Epithelial cell of proximal tubule (primary cell): ENCODE measurements around the gene KCNK3. TPM values are rescaled to one million over a fixed set of nuclear protein-coding genes. Genes with fewer than 3 reads are reported as not detected.

Source experiments
- DNase-seq: peaks from one replicate; pipeline ENCODE4 v3.0.0-alpha.2; 2011; ENCODE audit warnings: low read depth
- H3K4me3 ChIP-seq: 2 replicates; pipeline ENCODE4 v1.5.1; 2011; ENCODE audit warnings: low read depth, mild to moderate bottlenecking, low read length
- total RNA-seq: library from RNA; depleted of rRNA; stranded (reverse); fragments of >200 nt; gene quantifications from 2 replicates; pipeline ENCODE4 v1.2.3, GENCODE V29; 2015
- TF ChIP-seq, protein P1 (sequence below): conservative IDR thresholded peaks from 2 replicates; pipeline ENCODE4 v1.5.1; 2012; ENCODE audit warnings: low read depth, mild to moderate bottlenecking, low read length

The KCNK3 gene
- total RNA-seq, 1 donor from 2014 or later, result 5.1 TPM

DNA sequence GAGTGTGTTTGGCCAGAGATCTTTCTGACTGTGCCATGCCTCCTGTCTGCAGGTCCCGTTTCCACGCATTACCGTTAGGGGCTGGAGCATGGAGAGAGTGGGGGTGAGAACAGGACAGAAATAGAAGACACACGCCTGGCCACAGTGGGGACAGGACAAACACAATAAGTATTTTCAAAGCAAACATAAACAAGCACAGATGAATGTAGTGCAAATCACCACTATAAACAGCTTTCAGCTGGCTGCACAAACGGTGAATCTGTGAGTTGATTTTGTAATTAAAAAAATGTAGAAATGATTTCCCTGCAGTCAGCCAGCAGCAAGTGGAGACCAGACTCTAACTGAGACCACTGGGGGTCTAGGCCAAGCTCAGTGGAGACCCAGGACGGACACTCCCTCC is 6.8 kb downstream of the KCNK3 start:
- DNase-seq, result no peak
- TF ChIP-seq, protein P1, sequence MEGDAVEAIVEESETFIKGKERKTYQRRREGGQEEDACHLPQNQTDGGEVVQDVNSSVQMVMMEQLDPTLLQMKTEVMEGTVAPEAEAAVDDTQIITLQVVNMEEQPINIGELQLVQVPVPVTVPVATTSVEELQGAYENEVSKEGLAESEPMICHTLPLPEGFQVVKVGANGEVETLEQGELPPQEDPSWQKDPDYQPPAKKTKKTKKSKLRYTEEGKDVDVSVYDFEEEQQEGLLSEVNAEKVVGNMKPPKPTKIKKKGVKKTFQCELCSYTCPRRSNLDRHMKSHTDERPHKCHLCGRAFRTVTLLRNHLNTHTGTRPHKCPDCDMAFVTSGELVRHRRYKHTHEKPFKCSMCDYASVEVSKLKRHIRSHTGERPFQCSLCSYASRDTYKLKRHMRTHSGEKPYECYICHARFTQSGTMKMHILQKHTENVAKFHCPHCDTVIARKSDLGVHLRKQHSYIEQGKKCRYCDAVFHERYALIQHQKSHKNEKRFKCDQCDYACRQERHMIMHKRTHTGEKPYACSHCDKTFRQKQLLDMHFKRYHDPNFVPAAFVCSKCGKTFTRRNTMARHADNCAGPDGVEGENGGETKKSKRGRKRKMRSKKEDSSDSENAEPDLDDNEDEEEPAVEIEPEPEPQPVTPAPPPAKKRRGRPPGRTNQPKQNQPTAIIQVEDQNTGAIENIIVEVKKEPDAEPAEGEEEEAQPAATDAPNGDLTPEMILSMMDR, result no peak
- no peak overlapping the region for H3K4me3 ChIP-seq

DNA sequence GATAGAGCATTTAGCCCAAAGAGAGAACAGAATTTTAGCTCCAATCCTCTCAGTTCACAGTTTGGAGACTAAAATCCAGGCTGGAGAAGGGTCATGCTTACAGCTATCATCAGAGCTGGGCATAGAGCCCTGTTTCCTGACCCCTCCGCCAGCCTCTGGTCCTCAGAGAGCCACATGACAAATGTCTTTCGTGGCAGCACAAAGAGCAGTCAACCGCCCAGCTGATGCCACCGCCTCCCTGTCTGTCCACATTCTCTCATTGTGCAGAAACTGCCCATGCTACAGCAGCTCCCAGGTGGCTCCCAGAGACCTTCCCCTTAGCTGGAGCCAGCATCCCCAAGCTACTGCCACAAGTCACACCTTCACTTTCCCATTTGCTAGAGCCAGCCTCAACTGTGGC is 7.6 kb downstream of the KCNK3 start:
- H3K4me3 ChIP-seq, result no peak overlapping the region
- TF ChIP-seq, protein P1, result no peak
- no peak for DNase-seq

DNA sequence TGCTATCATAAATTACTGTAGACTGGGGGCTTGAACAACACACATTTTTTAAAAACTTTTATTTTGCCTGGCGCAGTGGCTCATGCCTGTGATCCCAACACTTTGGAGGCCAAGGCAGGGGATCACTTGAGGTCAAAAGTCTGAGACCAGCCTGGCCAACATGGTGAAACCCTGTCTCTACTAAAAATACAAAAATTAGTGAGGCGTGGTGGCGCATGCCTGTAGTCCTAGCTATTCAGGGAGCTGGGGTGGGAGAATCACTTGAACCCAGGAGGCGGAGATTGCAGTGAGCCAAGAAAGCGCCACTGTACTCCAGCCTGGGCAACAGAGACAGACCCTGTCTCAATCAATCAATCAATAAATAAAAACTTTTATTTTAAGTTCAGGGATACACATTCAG is 9.1 kb downstream of the KCNK3 start:
- DNase-seq, result no peak
- TF ChIP-seq, protein P1, result no peak
- H3K4me3 ChIP-seq, result no peak overlapping the region

DNA sequence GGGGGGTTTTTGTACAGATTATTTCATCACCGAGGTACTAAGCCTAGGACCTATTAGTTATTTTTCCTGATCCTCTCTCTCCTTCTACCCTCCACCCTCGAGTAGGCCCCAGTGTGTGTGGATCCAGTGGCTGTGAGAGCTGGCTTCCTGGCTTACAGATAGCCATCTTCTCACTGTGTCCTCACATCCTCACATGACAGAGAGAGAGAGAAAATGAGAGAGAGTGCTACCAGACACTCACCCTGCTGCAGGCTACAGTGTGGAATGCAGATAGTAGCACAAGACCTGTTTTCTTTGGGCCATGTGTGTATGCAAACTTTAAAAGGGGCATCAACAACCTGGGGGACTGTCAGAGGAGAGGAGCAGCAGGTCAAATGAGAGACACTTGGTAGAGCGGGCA is 9.5 kb downstream of the KCNK3 start:
- TF ChIP-seq, protein P1, result no peak
- DNase-seq, result no peak
- H3K4me3 ChIP-seq, result no peak overlapping the region

DNA sequence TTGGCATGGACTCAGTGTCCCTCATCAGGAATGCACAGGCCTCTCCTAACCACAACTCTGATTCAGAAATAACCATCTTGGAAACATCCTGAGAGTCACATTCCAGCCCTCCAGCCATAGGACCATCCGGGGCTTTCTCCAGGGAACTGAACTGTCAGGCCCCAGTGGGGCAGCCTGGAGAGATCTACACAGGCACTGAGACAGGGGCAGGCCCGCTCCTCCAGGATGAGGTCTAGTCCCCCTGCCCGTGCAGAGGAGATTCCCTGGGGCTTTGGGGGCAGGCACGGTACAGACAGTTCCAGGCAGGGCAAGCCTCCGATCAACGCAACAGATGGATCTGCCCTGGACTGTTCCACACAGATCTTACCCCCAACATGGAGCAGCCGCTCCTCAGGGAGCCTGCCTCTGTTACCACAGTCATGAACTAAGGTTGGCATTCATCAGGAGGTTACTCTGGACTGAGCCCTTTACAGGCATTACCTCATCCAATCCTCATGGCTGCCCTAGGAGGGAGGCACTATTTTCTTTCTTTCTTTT is 12.0 kb downstream of the KCNK3 start:
- TF ChIP-seq, protein P1, result no peak
- no peak overlapping the region for H3K4me3 ChIP-seq
- DNase-seq, result no peak

DNA sequence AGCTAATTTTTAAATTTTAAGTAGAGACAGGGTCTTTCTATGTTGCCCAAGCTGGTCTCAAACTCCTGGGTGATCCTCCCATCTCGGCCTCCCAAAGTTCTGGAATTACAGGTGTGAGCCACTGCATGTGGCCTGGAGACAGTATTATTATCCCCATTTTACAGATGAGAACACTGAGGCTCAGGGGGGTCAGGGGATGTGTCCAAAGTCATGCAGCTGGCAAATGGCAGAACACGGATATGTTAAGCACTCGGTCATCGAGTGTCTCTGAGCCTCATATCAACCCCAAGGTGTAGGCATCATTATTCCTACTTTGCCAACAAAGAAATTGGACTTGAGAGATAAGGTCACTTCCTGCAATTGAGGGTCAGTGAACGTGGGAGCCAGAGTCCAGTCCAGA is 12.6 kb downstream of the KCNK3 start:
- H3K4me3 ChIP-seq, result no peak overlapping the region
- no peak for DNase-seq
- TF ChIP-seq, protein P1, result no peak

DNA sequence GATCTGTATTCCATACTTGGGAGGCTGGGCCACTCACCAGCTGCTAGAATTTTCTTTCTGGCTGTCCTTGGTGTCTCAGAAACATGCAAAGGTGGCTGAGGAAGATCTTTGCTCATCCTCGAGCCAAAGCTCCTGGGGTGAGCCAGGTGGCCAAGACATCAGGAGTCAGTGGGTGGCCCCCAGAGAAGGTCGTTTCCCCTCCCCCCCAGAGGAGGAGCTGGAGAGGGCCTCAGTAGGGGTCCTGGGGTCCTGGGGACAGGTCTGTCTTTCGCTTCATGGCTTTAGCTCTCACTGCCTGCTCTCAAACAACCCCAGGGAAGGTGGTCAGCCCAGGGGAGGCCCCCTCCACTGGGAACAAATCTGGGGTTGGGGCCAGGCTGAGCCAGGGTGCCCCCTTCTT is 13.6 kb downstream of the KCNK3 start:
- TF ChIP-seq, protein P1, result no peak
- no peak overlapping the region for H3K4me3 ChIP-seq
- DNase-seq, result no peak
